ENCODE results near the gene HES5. TPM values are rescaled to one million over a fixed set of nuclear protein-coding genes. Genes with fewer than 3 reads are reported as not detected.

HES5 gene
- polyA plus RNA-seq, 1 of the 3 experiments (the other 2 are of a cell fraction) = 0.03 TPM

- Histone ChIP-seq H3K4me1 (ENCODE audit: control insufficient read depth in 1 of 2, insufficient read depth in 2 of 2, low read depth in 1 of 2, low read length in 1 of 2) (peaks cover 0 to 50% of the 10 kb centered on the region in 2 experiments; a peak in 1 of 4 replicates), H3K27me3 (ENCODE audit: insufficient read depth) (no peaks in the 10 kb centered on the region), H3K4me2 (no peak overlapping the region), H3K4me3 (ENCODE audit: low read depth in 2 of 2, low read length in 1 of 2) (no peak overlapping the region), H3F3A (replicated peaks; ENCODE audit: insufficient read depth) (no peaks in the 10 kb centered on the region), H2AFZ (ENCODE audit: low read depth) (no peak overlapping the region), H3K9ac (no peak overlapping the region), H3K9me2 (no peaks in the 10 kb centered on the region), H3K79me2 (ENCODE audit: insufficient read depth) (no peaks in the 10 kb centered on the region), H3K9me3 (no peaks in the 10 kb centered on the region), H3K36me3 (replicated peaks in 1 of 2; ENCODE audit: control insufficient read depth in 1 of 2, insufficient read depth in 2 of 2, low read length in 1 of 2) (no peaks in the 10 kb centered on the region), H3K27ac (ENCODE audit: low read depth in 2 of 2, low read length in 1 of 2) (peak overlapping the region in 1 of 2 experiments; percentile 97; a peak in 2 of 4 replicates), H4K20me1 (ENCODE audit: insufficient read depth) (no peaks in the 10 kb centered on the region)
- DNase-seq = no peak
- 95% methylated on average over 4 of the region's 11 CpGs for WGBS (ENCODE audit: low lambda C conversion rate)
- CTCF ChIA-PET = interaction anchor here (1.0 to 4.1 kb wide), 4 partner anchors 10 to 128 kb away, joined by 3 to 35 read pairs (median 4); partner anchors contain the start of gene HES5
- TF ChIP-seq NFIC (IDR thresholded peaks at IDR 0.05; ENCODE audit: borderline replicate concordance) (0 out of 2 replicates have a peak, but pooled peaks have one; percentile 4), RCOR1 (IDR thresholded peaks at IDR 0.05; ENCODE audit: low read length) (no peak), FOXM1 (IDR thresholded peaks at IDR 0.05; ENCODE audit: low read depth) (no peak), JUND (IDR thresholded peaks at IDR 0.05) (no peak)
- POLR2A ChIA-PET = interaction anchor here (0.9 to 3.6 kb wide), 5 partner anchors 7 to 72 kb away, joined by 3 to 24 read pairs (median 17); partner anchors contain the start of genes PANK4 and PLCH2
Measured at GRCh38 chr1:2542246-2542915, 12.3 kb upstream of the HES5 start.

GRCh38 chr1:2541619-2542245, 11.7 kb upstream of the HES5 start:
- ChIA-PET CTCF (interaction anchor here (1.0 to 1.5 kb wide), 3 partner anchors 35 to 127 kb away, joined by 3 to 6 read pairs (median 3); no protein-coding TSS in a partner anchor), POLR2A (interaction anchor here (3.5 to 3.6 kb wide), 2 partner anchors 15 to 61 kb away, joined by 19 to 24 read pairs; partner anchors contain the start of gene PANK4)
- no peaks in the 10 kb centered on the region for H3K9me3 ChIP-seq

More at GRCh38 chr1:2541619-2542245, 11.7 kb upstream of the HES5 start:
- Histone ChIP-seq H2AFZ (ENCODE audit: low read depth) (no peak overlapping the region), H3K9me2 (no peaks in the 10 kb centered on the region), H4K20me1 (ENCODE audit: insufficient read depth) (no peaks in the 10 kb centered on the region), H3K4me1 (ENCODE audit: control insufficient read depth in 1 of 2, insufficient read depth in 2 of 2, low read depth in 1 of 2, low read length in 1 of 2) (peaks cover 0 to 46% of the 10 kb centered on the region in 2 experiments; a peak in 1 of 4 replicates), H3K4me2 (no peak overlapping the region), H3F3A (replicated peaks; ENCODE audit: insufficient read depth) (no peaks in the 10 kb centered on the region), H3K27ac (ENCODE audit: low read depth in 2 of 2, low read length in 1 of 2) (peak overlapping the region in 1 of 2 experiments; percentile 97; a peak in 1 of 4 replicates), H3K9ac (no peak overlapping the region), H3K36me3 (replicated peaks in 1 of 2; ENCODE audit: control insufficient read depth in 1 of 2, insufficient read depth in 2 of 2, low read length in 1 of 2) (no peaks in the 10 kb centered on the region), H3K4me3 (ENCODE audit: low read depth in 2 of 2, low read length in 1 of 2) (no peak overlapping the region), H3K27me3 (ENCODE audit: insufficient read depth) (no peaks in the 10 kb centered on the region), H3K79me2 (ENCODE audit: insufficient read depth) (no peaks in the 10 kb centered on the region)
- DNase-seq = no peak
- WGBS (ENCODE audit: low lambda C conversion rate) = 84% methylated on average over 22 of the region's 25 CpGs
- no peak for TF ChIP-seq USF1 (IDR thresholded peaks at IDR 0.05; ENCODE audit: borderline replicate concordance, low read depth)
- no peak for TF ChIP-seq FOXM1 (IDR thresholded peaks at IDR 0.05; ENCODE audit: low read depth)
- TF ChIP-seq USF2 (IDR thresholded peaks at IDR 0.05; ENCODE audit: borderline replicate concordance, low read depth, low read length) = no peak
- TF ChIP-seq POLR2AphosphoS5 (IDR thresholded peaks at IDR 0.05; ENCODE audit: low read depth, low read length) = no peak
- TF ChIP-seq NFIC (IDR thresholded peaks at IDR 0.05; ENCODE audit: borderline replicate concordance) = no peak
- no peak for TF ChIP-seq MAX (IDR thresholded peaks at IDR 0.05; ENCODE audit: low read depth)

Data from SK-N-SH (cell line).